PC-3 (cell line): Measurements from ENCODE around the gene CYP26C1.

ENCODE experiments used
- EZH2 ChIP-seq: fragments of 300-600 bp; sonication (generic); IDR thresholded peaks from one replicate; pipeline ENCODE4 v1.6.1; 2017; ENCODE audit warnings: antibody characterized with exemption, mild to moderate bottlenecking, low read length; ENCODE audit not compliant: unreplicated experiment
- EZH2phosphoT487 ChIP-seq: fragments of 300-600 bp; sonication (generic); IDR thresholded peaks from 2 replicates; pipeline ENCODE4 v1.6.1; 2018; ENCODE audit warnings: mild to moderate bottlenecking, antibody characterized with exemption, low read length, borderline replicate concordance
- TF ChIP-seq, protein P1 (sequence below): fragments of 300-600 bp; sonication (generic); conservative IDR thresholded peaks from 2 replicates; pipeline ENCODE4 v1.5.1; 2017; ENCODE audit warnings: antibody characterized with exemption, low read depth, mild to moderate bottlenecking, low read length

DNA sequence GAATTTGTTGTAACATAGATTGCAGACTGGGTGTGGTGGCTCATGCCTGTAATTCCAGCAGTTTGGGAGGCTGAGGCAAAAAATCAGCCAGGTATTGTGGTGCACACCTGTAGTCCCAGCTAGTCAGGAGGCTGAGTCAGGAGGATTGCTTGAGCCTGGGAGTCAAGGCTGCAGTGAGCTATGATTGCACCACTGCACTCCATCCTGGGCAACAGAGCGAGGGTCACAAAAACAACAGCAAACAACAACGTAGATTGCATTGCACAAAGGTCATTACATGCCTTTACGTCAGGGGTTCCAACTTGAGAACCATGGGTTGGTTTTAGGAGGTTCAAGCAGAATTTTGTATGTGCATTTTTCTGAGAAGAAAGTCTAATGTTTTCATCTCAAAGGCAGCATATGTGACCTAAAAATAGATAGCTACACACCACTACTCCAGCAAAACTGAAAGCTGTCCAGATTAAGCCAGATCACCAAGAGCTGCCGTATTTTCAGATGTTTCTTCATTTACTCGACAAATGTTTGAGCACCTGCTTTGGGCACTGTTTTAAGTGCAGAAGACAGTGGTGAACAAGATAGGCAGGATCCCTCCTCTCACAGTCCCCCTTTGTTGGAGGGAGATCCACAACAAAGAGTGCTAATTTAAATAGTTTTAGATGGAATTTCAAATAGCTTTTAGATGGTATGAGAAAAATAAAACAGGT is 28.3 kb upstream of the CYP26C1 start:
- no peak for TF ChIP-seq EZH2
- TF ChIP-seq, protein P1, sequence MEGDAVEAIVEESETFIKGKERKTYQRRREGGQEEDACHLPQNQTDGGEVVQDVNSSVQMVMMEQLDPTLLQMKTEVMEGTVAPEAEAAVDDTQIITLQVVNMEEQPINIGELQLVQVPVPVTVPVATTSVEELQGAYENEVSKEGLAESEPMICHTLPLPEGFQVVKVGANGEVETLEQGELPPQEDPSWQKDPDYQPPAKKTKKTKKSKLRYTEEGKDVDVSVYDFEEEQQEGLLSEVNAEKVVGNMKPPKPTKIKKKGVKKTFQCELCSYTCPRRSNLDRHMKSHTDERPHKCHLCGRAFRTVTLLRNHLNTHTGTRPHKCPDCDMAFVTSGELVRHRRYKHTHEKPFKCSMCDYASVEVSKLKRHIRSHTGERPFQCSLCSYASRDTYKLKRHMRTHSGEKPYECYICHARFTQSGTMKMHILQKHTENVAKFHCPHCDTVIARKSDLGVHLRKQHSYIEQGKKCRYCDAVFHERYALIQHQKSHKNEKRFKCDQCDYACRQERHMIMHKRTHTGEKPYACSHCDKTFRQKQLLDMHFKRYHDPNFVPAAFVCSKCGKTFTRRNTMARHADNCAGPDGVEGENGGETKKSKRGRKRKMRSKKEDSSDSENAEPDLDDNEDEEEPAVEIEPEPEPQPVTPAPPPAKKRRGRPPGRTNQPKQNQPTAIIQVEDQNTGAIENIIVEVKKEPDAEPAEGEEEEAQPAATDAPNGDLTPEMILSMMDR: no peak
- TF ChIP-seq EZH2phosphoT487: no peak
